Measurements from ENCODE around the gene ATP11C. TPM values are rescaled to one million over a fixed set of nuclear protein-coding genes. Genes with fewer than 3 reads are reported as not detected.
"Not testable (repeated sequence)": the region's sequence is repeated elsewhere in the genome, so short reads cannot be mapped to it uniquely, and the experiment has no call there.

Gene ATP11C
- total RNA-seq, 2 donors from 2014 or later, result 14.4 to 17.1 TPM

DNA sequence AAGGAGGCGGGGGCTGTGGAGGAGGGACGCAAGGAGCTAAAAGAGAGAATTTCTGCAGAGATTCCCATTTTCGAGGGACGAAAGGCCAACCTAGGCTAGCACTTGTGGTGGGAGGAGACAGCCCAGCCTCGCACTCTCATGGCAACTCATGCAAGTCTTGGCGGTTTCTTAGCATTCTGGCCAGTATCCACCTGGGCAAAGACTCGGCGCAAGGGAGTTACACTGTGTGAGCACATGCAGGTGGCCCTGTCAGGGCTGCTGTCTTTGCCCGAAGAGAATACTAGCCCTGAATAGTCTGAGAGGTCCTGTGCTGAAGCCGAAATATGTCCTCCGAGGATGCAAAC lies 240.4 kb downstream of the ATP11C start:
- Mint-ChIP-seq H3K27ac (no peak overlapping the region), H3K36me3 (ENCODE audit: low read depth) (peaks cover 2% of the 10 kb centered on the region), H3K27me3 (peaks cover 8% of the 10 kb centered on the region), H3K4me1 (peaks cover 5% of the 10 kb centered on the region), H3K4me3 (no peak overlapping the region)
- H3K9me3 ChIP-seq (ENCODE audit: control insufficient read depth, low read length, poor library complexity, severe bottlenecking), result no peaks in the 10 kb centered on the region
- ATAC-seq (no peak), DNase-seq (no peak)

DNA sequence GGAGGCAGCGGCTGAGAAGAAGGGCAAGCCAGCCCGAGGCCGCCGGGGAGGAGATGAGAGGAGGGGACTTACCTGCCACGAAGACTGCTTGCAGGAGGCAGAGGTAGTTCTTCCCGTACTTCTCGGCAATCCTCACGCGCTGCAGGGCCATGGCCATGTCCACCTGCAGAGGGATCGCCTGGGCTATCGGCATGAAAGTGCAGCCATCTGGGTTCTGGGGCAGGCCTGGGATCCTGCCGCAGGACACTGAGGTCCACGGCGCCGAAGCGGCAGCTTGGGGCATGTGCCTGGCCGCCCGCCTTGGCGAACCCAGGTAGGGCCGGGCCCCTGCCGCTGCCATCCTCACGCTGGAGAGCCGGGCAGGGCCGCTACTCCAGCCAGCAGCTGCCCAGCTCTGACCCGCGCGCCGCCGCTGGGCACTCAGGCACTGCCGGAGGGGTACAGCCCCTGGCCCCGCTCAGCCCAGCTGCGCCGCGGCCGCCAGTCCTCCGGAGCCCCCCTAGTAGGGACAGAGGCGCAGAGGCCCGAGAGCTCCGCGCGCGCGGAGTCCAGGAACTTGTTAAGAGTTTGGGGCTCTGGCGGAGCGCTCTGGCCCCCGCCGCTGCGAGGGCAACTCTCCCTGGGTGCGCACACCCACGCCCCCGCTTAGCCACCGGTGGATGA lies 240.9 kb downstream of the ATP11C start:
- Mint-ChIP-seq H3K36me3 (ENCODE audit: low read depth) (peaks cover 2% of the 10 kb centered on the region), H3K27ac (no peak overlapping the region), H3K4me3 (no peak overlapping the region), H3K27me3 (peaks cover 8% of the 10 kb centered on the region), H3K4me1 (peaks cover 5% of the 10 kb centered on the region)
- H3K9me3 ChIP-seq (ENCODE audit: control insufficient read depth, low read length, poor library complexity, severe bottlenecking), result no peaks in the 10 kb centered on the region
- ATAC-seq (no peak), DNase-seq (no peak)

DNA sequence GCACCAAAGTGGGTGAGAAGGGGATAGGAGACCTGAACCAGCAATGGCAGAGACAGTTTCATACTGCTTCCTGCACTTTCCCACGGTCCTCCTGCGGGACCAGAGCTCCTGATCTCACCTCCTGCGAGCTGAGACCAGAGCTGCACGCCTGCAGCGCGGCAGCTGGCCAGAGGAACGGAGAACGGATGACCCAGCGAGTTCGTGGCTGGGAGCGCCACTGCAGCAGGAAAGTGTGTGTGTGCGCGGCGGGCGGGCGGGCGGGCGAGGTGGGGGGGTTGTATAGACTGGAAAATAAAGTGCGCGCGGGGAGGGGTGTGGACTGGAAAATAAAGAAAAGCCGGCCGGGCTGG lies 241.4 kb downstream of the ATP11C start:
- H3K36me3 Mint-ChIP-seq (ENCODE audit: low read depth), result peaks cover 2% of the 10 kb centered on the region
- H3K4me3 Mint-ChIP-seq, result no peak overlapping the region
- no peak overlapping the region for H3K27ac Mint-ChIP-seq
- H3K4me1 Mint-ChIP-seq, result peaks cover 5% of the 10 kb centered on the region
- ATAC-seq, result no peak
- H3K9me3 ChIP-seq (ENCODE audit: control insufficient read depth, low read length, poor library complexity, severe bottlenecking), result no peaks in the 10 kb centered on the region
- DNase-seq, result no peak
- peaks cover 8% of the 10 kb centered on the region for H3K27me3 Mint-ChIP-seq

DNA sequence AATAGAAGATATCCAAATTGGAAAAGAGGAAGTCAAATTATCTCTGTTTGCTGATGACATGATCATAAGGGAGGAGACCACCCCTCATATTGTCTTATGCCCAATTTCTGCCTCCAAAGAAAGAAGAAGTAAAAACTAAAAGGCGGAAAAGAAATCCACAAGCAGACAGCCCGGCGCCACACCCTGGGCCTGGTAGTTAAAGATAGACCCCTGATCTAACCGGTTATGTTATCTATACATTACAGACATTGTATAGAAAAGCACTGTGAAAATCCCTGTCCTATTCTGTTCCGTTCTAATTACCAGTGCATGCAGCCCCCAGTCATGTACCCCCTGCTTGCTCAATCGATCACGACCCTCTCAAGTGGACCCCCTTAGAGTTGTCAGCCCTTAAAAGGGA lies 247.7 kb downstream of the ATP11C start:
- H3K36me3 Mint-ChIP-seq (ENCODE audit: low read depth); DNase-seq; H3K9me3 ChIP-seq (ENCODE audit: control insufficient read depth, low read length, poor library complexity, severe bottlenecking); H3K27me3 Mint-ChIP-seq; H3K4me1 Mint-ChIP-seq; H3K4me3 Mint-ChIP-seq; H3K27ac Mint-ChIP-seq; ATAC-seq: not testable (repeated sequence)

DNA sequence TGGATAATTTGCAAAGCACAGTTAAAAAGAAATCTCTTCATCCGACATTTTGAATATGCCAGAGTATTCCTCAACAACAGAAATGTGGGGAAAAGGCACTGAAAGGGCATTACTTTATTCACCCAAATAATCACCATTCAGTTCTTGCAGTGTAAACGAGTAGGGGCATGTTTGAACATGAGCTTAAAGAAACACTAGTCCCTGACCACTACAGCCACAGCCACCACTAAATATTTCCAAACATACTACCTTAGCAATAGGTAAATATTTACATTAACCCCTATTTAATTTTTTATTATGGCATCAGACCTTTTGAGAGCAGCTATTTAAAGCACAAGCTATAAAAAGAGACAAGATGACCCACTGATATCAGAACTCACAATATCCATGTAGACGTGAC lies 252.5 kb downstream of the ATP11C start:
- Mint-ChIP-seq H3K27me3 (no peaks in the 10 kb centered on the region), H3K4me1 (no peaks in the 10 kb centered on the region), H3K4me3 (no peak overlapping the region), H3K36me3 (ENCODE audit: low read depth) (peaks cover 4% of the 10 kb centered on the region), H3K27ac (no peak overlapping the region)
- no peak for ATAC-seq
- no peak for DNase-seq
- H3K9me3 ChIP-seq (ENCODE audit: control insufficient read depth, low read length, poor library complexity, severe bottlenecking), result peaks cover 2% of the 10 kb centered on the region

Other genes with a start within 250 kb of the ATP11C start
- 1 to 10 TPM; 1.1 to 1.5 TPM for gene MCF2, start 224.9 kb downstream of the ATP11C start, total RNA-seq
- not detected for gene CXorf66, start 32.5 kb upstream of the ATP11C start, total RNA-seq